ENCODE results near the gene LRP8.
"Not testable (repeated sequence)": the region's sequence is repeated elsewhere in the genome, so short reads cannot be mapped to it uniquely, and the experiment has no call there.

Gene LRP8

DNA sequence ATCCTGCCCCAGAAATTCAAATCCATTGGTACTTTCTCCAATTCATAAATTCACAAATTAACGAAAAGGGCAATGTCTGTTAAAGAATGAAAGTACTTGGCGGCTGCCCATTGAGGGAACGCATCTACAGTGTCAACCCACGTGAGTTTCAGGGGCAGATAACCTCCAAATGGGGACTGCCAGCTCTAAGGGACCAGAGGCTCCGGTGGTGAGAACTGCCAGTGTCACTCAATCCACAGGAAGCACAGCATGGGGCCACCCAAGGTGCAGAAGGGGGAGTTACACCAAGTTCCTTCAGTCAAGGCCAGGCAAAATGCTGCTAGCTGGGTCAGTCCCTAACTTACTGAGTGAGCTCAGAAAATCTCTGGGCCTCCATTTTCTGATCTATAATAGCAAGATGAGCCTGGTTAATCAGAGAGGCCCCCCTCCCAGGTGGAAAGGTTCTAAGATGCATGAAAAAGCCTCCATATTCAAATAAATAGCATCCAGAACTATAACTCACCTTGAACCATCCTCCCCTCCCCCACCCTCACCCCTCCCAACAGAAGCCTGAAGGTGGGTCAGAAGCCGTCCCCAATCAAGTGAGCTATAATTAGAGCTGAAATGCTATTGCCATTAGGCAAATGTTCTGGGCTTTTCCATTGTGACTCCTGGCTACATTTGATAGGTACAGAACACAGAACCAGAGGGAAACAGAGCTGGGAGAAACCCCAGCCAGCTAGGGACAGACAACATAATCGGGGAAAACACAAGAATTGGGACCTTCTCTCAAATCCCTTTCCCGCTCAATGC lies 41.7 kb downstream of the LRP8 start:
- in situ Hi-C loops (cut with MboI; ENCODE audit: low sequenced_read_pairs), result no loop called here

DNA sequence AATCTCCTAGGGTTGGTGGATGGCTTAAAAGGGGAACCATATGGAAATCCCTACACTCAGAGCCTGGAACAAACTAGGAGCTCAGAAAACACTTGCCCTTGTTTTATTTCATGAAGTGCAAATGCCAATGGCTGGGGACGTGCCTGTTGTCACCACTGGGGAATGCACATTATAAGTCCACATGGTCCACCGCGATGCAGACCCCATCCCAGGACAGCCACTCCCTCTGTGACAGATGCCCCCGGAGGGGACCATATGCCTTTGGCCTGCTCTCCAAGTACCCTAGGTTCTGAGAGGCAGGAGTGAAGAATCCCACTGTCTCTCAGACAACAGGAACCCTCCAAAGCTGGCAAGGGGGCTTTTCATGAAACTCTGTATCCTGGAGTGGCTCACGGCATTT lies 42.3 kb downstream of the LRP8 start:
- in situ Hi-C loops (cut with MboI; ENCODE audit: low sequenced_read_pairs), result no loop called here

- in situ Hi-C loops (cut with MboI; ENCODE audit: low sequenced_read_pairs), result no loop called here
These were observed 43.4 kb downstream of the LRP8 start for GRCh38 chr1:53284224-53285020.

GRCh38 chr1:53283156-53283555 lies 44.7 kb downstream of the LRP8 start:
- in situ Hi-C loops (cut with MboI; ENCODE audit: low sequenced_read_pairs), result not testable (repeated sequence)

- in situ Hi-C loops (cut with MboI; ENCODE audit: low sequenced_read_pairs), result no loop called here
These were observed 46.7 kb downstream of the LRP8 start for GRCh38 chr1:53281133-53281532.

DNA sequence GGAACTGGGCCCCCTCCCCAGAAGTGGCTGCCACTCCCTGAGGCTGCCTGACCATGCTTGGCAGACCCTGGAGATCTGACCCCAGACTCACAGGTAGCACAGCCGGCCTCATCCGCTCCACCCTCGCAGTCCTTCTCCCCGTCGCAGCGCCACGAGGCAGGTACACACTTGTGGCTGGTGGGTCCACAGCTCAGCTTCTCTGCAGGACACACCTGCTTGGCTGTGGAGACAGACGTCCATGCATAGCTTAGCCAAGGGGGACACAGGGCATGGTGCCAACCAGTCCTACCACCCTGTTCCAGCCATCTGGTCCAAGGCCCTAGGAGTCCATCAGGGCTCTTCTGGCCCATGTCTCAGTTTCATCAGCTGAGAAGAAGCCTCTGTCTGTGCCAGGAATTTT lies 47.4 kb downstream of the LRP8 start:
- in situ Hi-C loops (cut with MboI; ENCODE audit: low sequenced_read_pairs), result no loop called here

GRCh38 chr1:53279296-53280200 lies 48.3 kb downstream of the LRP8 start:
- in situ Hi-C loops (cut with MboI; ENCODE audit: low sequenced_read_pairs), result loop anchor here (5.0 kb wide), 1 partner anchor 113 kb away; no protein-coding TSS in a partner anchor

DNA sequence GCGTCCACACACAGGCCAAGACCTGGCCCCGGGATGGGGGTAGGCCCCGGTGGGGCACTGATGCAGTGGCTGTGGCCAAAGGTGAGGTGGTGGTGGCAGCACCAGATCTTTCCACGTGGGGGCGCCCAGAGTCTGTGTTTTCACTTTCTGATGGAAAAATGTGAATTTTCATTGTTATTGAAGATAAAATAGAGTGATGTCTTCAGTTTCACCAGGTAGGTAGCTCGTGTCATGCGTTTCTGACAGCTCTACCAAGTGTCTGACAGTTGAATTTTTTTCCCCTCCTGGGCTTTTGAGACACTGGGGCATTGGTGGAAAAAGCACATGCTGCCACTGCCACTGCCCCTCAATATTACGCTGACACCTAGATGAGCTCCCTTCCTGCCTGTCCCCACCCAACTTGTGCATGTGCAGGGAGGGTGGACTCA lies 49.6 kb downstream of the LRP8 start:
- in situ Hi-C loops (cut with MboI; ENCODE audit: low sequenced_read_pairs), result loop anchor here (5.0 kb wide), 1 partner anchor 114 kb away; no protein-coding TSS in a partner anchor

DNA sequence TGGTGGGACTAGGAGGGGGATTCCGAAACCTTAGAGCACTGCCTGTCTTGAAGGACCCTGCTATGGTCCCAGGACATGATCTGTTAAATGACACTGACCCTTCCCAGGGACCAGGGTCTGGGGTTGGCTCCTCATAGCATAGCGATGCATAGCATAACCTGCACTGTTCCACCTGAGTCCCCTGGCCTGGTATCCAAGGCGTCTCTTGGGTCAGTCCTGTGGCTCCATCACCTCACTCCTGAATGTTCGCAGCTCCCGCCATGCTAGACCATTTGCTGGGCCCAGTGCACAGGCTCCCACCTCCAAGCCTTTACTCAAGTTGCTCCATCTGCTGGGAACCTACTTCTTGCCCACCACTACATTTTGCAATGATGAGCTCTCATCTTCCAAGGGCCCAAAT lies 50.5 kb downstream of the LRP8 start:
- in situ Hi-C loops (cut with MboI; ENCODE audit: low sequenced_read_pairs), result loop anchor here (5.0 kb wide), 1 partner anchor 115 kb away; no protein-coding TSS in a partner anchor

GRCh38 chr1:53276902-53277281 lies 51.0 kb downstream of the LRP8 start:
- in situ Hi-C loops (cut with MboI; ENCODE audit: low sequenced_read_pairs), result loop anchor here (5.0 kb wide), 1 partner anchor 115 kb away; no protein-coding TSS in a partner anchor

DNA sequence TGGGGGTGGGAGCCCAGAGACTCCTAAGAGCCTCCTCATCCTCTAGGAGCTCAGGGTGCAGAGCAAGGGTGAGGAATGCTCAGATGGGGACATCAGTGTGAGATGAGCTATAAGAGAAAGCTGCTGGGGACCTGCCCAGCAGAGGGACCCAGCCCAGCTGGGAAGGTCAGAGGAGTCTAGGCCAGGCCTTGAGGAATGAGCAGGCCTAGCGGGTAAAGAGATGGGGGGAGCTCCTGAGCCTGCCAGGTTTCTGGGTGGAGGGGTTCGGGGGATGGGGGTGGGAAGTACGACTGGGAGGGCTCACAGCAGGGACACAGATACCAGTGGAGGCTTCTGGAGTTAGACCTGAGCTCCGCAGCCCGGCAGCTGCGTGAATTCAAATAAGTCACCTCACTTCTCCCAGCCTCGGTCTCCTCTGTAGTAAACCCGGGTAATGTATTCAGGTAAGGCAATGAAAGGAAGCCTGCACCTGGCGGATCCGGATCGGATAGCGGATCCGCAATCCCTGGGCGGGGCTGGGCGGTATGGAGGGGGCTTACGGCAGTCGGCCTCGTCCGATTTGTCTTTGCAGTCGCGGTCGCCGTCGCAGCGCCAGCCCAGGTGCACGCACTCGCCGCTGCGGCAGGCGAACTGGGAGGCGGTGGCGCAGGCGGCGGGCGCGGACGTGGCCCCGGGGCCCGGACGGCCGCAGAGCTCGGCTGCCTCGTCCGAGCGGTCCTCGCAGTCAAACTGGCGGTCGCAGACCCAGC lies 51.5 kb downstream of the LRP8 start:
- in situ Hi-C loops (cut with MboI; ENCODE audit: low sequenced_read_pairs), result loop anchor here (5.0 kb wide), 1 partner anchor 116 kb away; no protein-coding TSS in a partner anchor

- in situ Hi-C loops (cut with MboI; ENCODE audit: low sequenced_read_pairs), result loop anchor here (5.0 kb wide), 1 partner anchor 117 kb away; no protein-coding TSS in a partner anchor
These were observed 52.3 kb downstream of the LRP8 start for GRCh38 chr1:53275566-53275965.

GRCh38 chr1:53274541-53275185 lies 53.2 kb downstream of the LRP8 start:
- in situ Hi-C loops (cut with MboI; ENCODE audit: low sequenced_read_pairs), result loop anchor here (5.0 kb wide), 1 partner anchor 118 kb away; no protein-coding TSS in a partner anchor

- in situ Hi-C loops (cut with MboI; ENCODE audit: low sequenced_read_pairs), result no loop called here
These were observed 53.8 kb downstream of the LRP8 start for GRCh38 chr1:53274026-53274425.

- in situ Hi-C loops (cut with MboI; ENCODE audit: low sequenced_read_pairs), result no loop called here
These were observed 54.3 kb downstream of the LRP8 start for GRCh38 chr1:53273526-53273925.

GRCh38 chr1:53272349-53272748 lies 55.5 kb downstream of the LRP8 start:
- in situ Hi-C loops (cut with MboI; ENCODE audit: low sequenced_read_pairs), result no loop called here

GRCh38 chr1:53271446-53272090 lies 56.3 kb downstream of the LRP8 start:
- in situ Hi-C loops (cut with MboI; ENCODE audit: low sequenced_read_pairs), result no loop called here

DNA sequence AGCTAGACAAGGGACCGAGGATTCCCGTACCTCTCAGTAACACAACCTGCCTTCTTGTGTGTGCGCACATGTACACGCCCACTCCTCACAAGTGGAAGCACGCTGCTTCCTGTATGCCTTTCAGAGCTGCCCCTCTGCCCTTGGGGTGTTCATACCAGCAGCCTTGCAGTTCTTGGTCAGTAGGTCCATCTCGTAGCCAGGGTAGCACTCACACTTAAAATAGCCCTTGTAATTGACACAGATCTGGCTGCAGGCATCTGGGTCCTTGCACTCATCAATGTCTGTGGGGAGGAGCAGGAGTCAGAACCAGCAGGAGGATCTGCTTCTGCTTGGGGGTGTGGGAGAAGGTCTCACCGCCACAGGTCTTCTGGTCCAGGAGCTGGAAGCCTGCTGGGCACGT lies 57.0 kb downstream of the LRP8 start:
- in situ Hi-C loops (cut with MboI; ENCODE audit: low sequenced_read_pairs), result no loop called here

DNA sequence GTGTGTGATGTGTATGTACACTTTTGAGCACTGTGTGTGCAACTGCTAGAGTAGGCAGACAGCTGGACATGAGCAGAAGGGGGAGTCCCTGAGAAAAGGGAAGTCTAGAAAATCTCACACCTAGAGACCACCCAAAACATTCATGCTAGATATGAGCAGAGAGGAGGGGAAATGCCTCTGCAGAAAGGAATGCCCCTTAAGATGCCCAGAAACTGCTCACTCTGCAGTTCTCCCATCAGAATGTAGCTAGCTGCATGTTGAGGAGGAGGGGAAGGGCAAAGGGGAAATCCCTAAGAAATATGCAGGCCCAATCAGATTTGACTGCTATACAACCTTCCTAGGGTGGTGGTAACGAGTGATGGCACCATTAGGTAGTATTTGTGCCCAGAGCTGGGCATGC lies 57.8 kb downstream of the LRP8 start:
- in situ Hi-C loops (cut with MboI; ENCODE audit: low sequenced_read_pairs), result no loop called here

Measured in HL-60/S4 treated with retinoic acid at 250 ng/mL for 4 days and 3 days (cell line).